A673 (cell line): Measurements from ENCODE around the gene PLA2G4F. TPM values are rescaled to one million over a fixed set of nuclear protein-coding genes. Genes with fewer than 3 reads are reported as not detected.

Source experiments
- BruUV-seq: library from RNA; stranded (reverse); fragments of 400-500 nt; replicated peaks from 2 replicates; lab custom pipeline; 2021; lab: Mats Ljungman, UMichigan
- CTCF ChIA-PET: fragments of 300-600 bp; sonication (Branson Sonifier 250); formaldehyde crosslinking; loops from one replicate; lab custom pipeline; 2022; ENCODE audit warnings: antibody characterized with exemption; lab: Charles Lee
- POLR2A ChIA-PET: fragments of 300-600 bp; sonication (Branson Sonifier 250); formaldehyde crosslinking; loops from one replicate; lab custom pipeline; 2022; ENCODE audit warnings: antibody characterized with exemption; ENCODE audit not compliant: low non-redundant PET; lab: Charles Lee
- DNase-seq: peaks from one replicate; pipeline ENCODE4 v3.0.0-alpha.2; 2015; ENCODE audit warnings: low spot score
- H3K27ac ChIP-seq: fragments of 200-600 bp; sonication (generic); 2 replicates; pipeline ENCODE4 v1.5.1; 2016; ENCODE audit warnings: mixed run types, low read depth, mild to moderate bottlenecking, mixed read lengths, antibody characterized with exemption, low read length; ENCODE audit not compliant: poor library complexity, severe bottlenecking
- H3K27me3 ChIP-seq: fragments of 200-600 bp; sonication (generic); replicated peaks from 2 replicates; pipeline ENCODE4 v1.6.1; 2017; ENCODE audit warnings: mixed run types, low read depth, mild to moderate bottlenecking, mixed read lengths, antibody characterized with exemption, low read length; ENCODE audit not compliant: insufficient read depth, poor library complexity
- H3K36me3 ChIP-seq: fragments of 200-600 bp; sonication (generic); 2 replicates; pipeline ENCODE4 v1.6.1; 2016; ENCODE audit warnings: mixed run types, mild to moderate bottlenecking, mixed read lengths, antibody characterized with exemption, low read length; ENCODE audit not compliant: insufficient read depth, poor library complexity, severe bottlenecking
- H3K4me1 ChIP-seq: fragments of 200-600 bp; sonication (generic); 2 replicates; pipeline ENCODE4 v1.6.1; 2017; ENCODE audit warnings: mixed run types, mild to moderate bottlenecking, mixed read lengths, antibody characterized with exemption, low read length; ENCODE audit not compliant: insufficient read depth, poor library complexity, severe bottlenecking
- H3K4me3 ChIP-seq: fragments of 200-600 bp; sonication (generic); 2 replicates; pipeline ENCODE4 v1.5.1; 2016; ENCODE audit warnings: low read depth, mixed run types, mild to moderate bottlenecking, mixed read lengths, low read length; ENCODE audit not compliant: poor library complexity, severe bottlenecking
- H3K9me3 ChIP-seq: fragments of 200-600 bp; sonication (generic); 2 replicates; pipeline ENCODE4 v1.6.1; 2016; ENCODE audit warnings: mixed run types, low read depth, mild to moderate bottlenecking, mixed read lengths, antibody characterized with exemption, low read length; ENCODE audit not compliant: poor library complexity, severe bottlenecking
- EZH2 ChIP-seq: fragments of 200-600 bp; sonication (generic); IDR thresholded peaks from 2 replicates; pipeline ENCODE4 v1.6.1; 2017; ENCODE audit warnings: borderline replicate concordance, low read depth, mild to moderate bottlenecking, mixed read lengths, antibody characterized with exemption, low read length; ENCODE audit not compliant: poor library complexity, severe bottlenecking
- intact Hi-C: fragments of 100-400 bp; cut with micrococcal nuclease; formaldehyde crosslinking; loops from one replicate; pipeline ENCODE4 v1.10.0; 2022; ENCODE audit not compliant: unreplicated experiment
- total RNA-seq: library from RNA; stranded (reverse); gene quantifications from 2 replicates; pipeline ENCODE4 v1.2.3, GENCODE V29; 2021
- TF ChIP-seq, protein P1 (sequence below): fragments of 300-800, 200-600 bp; sonication (generic); conservative IDR thresholded peaks from 2 replicates; pipeline ENCODE4 v1.5.1; 2017; ENCODE audit warnings: low read depth, mild to moderate bottlenecking, antibody characterized with exemption, low read length, moderate library complexity, mixed read lengths

The PLA2G4F gene
- total RNA-seq, 1 experiment from 2014 or later = not detected

DNA sequence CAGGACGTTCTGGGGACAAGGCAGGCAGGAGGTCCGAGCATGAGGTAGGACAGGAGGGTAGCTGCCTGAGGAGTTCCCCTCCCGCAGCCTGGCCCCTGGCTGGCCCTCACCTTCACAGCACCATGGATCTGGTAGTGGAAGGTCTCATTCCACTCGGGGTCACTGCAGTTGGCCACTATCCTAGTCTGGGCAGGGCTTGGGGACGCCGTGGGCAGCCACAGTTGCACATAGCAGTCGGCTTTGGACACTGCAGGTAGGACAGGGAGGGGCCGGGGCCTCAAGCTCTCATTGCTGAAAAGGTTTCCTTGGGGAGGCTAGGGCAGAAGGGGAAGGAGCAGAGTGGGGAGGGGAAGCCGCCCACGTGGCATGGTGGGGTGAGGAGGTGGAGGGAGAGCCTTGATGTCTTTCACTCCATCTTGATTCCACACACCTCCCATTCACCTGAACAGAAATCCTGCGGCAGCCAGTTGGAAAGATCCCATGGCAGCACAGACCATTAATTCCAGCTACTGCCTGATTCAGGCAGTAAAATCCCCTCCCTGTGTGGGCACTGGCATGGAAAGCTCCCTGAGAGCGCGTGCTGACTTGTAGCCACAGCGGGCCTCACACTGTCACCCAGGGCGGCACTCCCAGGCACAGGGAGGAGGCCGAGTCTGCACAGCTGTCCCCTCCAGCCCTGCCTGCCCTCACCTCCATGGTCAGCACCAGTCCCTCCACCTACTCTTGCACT, 2.1 kb downstream of the PLA2G4F start:
- intact Hi-C loops = no loop called here
- Histone ChIP-seq H3K27me3 (no peaks in the 10 kb centered on the region), H3K36me3 (no peaks in the 10 kb centered on the region), H3K4me1 (no peaks in the 10 kb centered on the region), H3K9me3 (no peaks in the 10 kb centered on the region), H3K27ac (no peak overlapping the region), H3K4me3 (no peak overlapping the region)
- CTCF ChIA-PET = no interaction called here
- no peak for DNase-seq
- POLR2A ChIA-PET = no interaction called here
- TF ChIP-seq, protein P1, sequence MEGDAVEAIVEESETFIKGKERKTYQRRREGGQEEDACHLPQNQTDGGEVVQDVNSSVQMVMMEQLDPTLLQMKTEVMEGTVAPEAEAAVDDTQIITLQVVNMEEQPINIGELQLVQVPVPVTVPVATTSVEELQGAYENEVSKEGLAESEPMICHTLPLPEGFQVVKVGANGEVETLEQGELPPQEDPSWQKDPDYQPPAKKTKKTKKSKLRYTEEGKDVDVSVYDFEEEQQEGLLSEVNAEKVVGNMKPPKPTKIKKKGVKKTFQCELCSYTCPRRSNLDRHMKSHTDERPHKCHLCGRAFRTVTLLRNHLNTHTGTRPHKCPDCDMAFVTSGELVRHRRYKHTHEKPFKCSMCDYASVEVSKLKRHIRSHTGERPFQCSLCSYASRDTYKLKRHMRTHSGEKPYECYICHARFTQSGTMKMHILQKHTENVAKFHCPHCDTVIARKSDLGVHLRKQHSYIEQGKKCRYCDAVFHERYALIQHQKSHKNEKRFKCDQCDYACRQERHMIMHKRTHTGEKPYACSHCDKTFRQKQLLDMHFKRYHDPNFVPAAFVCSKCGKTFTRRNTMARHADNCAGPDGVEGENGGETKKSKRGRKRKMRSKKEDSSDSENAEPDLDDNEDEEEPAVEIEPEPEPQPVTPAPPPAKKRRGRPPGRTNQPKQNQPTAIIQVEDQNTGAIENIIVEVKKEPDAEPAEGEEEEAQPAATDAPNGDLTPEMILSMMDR = no peak
- TF ChIP-seq EZH2 = no peak
- BruUV-seq = no TSS peak

DNA sequence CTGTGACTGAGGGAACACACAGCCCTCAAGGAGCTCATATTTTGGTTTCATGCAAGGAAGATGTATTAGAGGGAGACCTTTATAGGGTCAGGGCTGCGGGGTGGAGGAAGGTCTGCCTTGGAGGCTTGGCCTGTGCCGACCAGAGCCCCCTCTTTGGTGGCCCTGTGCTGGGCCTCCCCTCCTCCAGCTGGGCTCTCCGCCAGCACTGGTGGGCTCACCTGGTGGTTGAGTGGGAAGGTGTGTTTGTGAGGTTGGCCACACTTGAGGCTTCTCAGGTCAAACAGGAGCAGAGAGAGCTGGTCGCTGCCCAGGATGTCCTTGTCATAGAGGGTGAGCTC, 2.6 kb downstream of the PLA2G4F start:
- ChIA-PET CTCF (no interaction called here), POLR2A (no interaction called here)
- Histone ChIP-seq H3K4me1 (no peaks in the 10 kb centered on the region), H3K27ac (no peak overlapping the region), H3K27me3 (no peaks in the 10 kb centered on the region), H3K36me3 (no peaks in the 10 kb centered on the region), H3K4me3 (no peak overlapping the region), H3K9me3 (no peaks in the 10 kb centered on the region)
- BruUV-seq = no TSS peak
- no peak for DNase-seq
- TF ChIP-seq EZH2 = no peak
- TF ChIP-seq, protein P1 = no peak
- intact Hi-C loops = no loop called here

DNA sequence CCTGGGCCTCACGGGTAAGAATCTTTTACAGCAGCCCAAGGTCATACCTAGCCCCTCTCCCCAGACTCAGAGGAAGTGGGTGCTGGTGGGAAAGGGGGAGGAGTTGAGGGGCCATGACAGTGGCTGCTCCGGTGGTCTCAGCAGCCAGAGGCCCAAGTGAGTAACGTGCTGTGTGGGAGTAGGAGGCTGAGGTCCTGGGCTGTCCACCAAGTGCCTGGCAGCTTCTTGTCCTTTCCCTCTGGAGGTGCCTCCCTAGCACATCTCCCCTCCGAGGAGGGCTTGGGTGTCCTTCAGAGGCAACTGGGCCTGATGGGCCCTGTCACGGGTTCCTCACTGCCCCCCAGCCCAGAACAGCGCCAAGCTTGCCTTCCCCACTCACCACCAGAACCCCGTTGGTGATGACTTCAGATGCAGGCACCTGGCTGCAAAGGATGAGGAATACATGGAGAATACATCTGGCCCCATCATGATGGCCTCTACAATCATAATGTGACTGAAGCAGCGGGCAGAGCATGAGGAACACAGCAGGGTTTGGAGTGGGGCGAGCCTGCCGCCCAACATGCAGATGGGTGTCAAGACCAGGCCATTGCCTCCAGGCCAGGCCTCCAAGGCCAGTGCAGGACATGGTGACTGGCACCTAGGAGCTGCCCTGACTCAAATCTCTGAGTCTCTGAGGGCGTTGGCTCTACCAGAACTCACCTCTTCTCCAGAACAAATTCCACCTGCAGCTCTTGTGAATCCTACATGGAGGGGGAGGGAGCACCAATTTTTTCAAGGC, 3.3 kb downstream of the PLA2G4F start:
- Histone ChIP-seq H3K4me1 (no peaks in the 10 kb centered on the region), H3K4me3 (no peak overlapping the region), H3K27ac (no peak overlapping the region), H3K27me3 (no peaks in the 10 kb centered on the region), H3K9me3 (no peaks in the 10 kb centered on the region), H3K36me3 (no peaks in the 10 kb centered on the region)
- TF ChIP-seq, protein P1 = no peak
- no peak for TF ChIP-seq EZH2
- ChIA-PET POLR2A (no interaction called here), CTCF (no interaction called here)
- intact Hi-C loops = no loop called here
- no TSS peak for BruUV-seq
- DNase-seq = no peak
